ENCODE results near the gene ANTXR2. TPM values are rescaled to one million over a fixed set of nuclear protein-coding genes. Genes with fewer than 3 reads are reported as not detected.

Gene ANTXR2
- total RNA-seq, 2 donors from 2014 or later, result 13.6 to 16.4 TPM

DNA sequence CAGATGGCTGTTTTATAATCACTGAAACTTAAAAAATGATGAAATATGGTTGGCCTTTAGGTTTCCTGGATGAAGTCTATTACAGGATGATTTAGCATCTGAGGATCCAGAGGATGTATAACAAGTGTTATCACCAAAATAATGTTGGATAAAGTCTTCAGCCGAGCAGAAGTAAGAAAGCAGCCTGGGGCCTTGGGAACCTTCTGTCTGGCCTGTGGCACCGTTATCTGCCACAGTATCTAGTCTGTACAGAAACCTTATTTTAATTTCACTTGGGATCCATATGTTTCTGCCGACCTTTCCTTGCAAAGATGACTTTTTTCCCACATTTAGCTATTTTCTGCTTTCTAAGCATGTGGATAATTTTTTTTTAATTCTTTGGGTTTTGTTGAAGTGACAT lies 20.5 kb upstream of the ANTXR2 start:
- H3K4me3 ChIP-seq (ENCODE audit: low read length), result no peak overlapping the region
- no peaks in the 10 kb centered on the region for H3K9me3 Mint-ChIP-seq
- H3K9ac ChIP-seq (ENCODE audit: extremely low read depth, low read length, poor library complexity, severe bottlenecking), result no peak overlapping the region
- DNase-seq, result no peak
- no peaks in the 10 kb centered on the region for H3K9me3 ChIP-seq (ENCODE audit: control insufficient read depth, low read length)
- TF ChIP-seq, protein P1, sequence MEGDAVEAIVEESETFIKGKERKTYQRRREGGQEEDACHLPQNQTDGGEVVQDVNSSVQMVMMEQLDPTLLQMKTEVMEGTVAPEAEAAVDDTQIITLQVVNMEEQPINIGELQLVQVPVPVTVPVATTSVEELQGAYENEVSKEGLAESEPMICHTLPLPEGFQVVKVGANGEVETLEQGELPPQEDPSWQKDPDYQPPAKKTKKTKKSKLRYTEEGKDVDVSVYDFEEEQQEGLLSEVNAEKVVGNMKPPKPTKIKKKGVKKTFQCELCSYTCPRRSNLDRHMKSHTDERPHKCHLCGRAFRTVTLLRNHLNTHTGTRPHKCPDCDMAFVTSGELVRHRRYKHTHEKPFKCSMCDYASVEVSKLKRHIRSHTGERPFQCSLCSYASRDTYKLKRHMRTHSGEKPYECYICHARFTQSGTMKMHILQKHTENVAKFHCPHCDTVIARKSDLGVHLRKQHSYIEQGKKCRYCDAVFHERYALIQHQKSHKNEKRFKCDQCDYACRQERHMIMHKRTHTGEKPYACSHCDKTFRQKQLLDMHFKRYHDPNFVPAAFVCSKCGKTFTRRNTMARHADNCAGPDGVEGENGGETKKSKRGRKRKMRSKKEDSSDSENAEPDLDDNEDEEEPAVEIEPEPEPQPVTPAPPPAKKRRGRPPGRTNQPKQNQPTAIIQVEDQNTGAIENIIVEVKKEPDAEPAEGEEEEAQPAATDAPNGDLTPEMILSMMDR (conservative IDR thresholded peaks at IDR 0.05), result no peak
- H3K27me3 Mint-ChIP-seq (ENCODE audit: insufficient read depth), result peaks cover 10% of the 10 kb centered on the region
- peaks cover 3% of the 10 kb centered on the region for H3K4me1 Mint-ChIP-seq
- no peak overlapping the region for H3K4me3 Mint-ChIP-seq
- no peaks in the 10 kb centered on the region for H3K4me1 ChIP-seq (ENCODE audit: control insufficient read depth, insufficient read depth, low read length)
- H3K36me3 Mint-ChIP-seq (ENCODE audit: low read depth), result no peaks in the 10 kb centered on the region
- no peak overlapping the region for H3K27ac ChIP-seq (ENCODE audit: low read depth, low read length)
- no peaks in the 10 kb centered on the region for H3K36me3 ChIP-seq (ENCODE audit: control insufficient read depth, insufficient read depth, low read length)
- WGBS, 2 experiments (ENCODE audit: insufficient coverage in 1 of 2, insufficient read length in 1 of 2), result 88 to 100% methylated on average over 2 to 3 of the region's 3 CpGs
- H3K27me3 ChIP-seq (ENCODE audit: control insufficient read depth, insufficient read depth, low read length, poor library complexity, severe bottlenecking), result peaks cover 5% of the 10 kb centered on the region
- no peak overlapping the region for H3K27ac Mint-ChIP-seq

DNA sequence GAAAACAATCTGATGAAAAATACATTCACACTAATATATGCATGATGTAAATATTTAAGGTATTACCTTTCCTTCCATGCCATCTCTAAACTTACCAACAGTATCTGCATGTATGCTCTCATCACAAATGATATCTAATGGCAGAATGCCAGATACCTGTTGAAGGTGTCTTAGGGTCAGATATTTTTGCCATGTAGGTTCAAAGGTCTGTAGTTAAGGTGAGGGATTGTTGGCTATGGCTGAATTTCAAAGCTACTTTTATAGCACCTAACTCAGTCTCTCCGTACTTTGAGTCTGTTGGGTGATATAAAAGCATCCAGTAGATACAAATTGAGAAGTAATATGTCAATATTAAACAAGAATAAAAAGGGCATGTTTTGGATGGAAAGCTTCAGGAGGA lies 19.8 kb upstream of the ANTXR2 start:
- Histone ChIP-seq H3K27ac (ENCODE audit: low read depth, low read length) (no peak overlapping the region), H3K27me3 (ENCODE audit: control insufficient read depth, insufficient read depth, low read length, poor library complexity, severe bottlenecking) (peaks cover 5% of the 10 kb centered on the region), H3K9ac (ENCODE audit: extremely low read depth, low read length, poor library complexity, severe bottlenecking) (no peak overlapping the region), H3K4me1 (ENCODE audit: control insufficient read depth, insufficient read depth, low read length) (no peaks in the 10 kb centered on the region), H3K36me3 (ENCODE audit: control insufficient read depth, insufficient read depth, low read length) (no peaks in the 10 kb centered on the region), H3K4me3 (ENCODE audit: low read length) (no peak overlapping the region), H3K9me3 (ENCODE audit: control insufficient read depth, low read length) (no peaks in the 10 kb centered on the region)
- H3K4me3 Mint-ChIP-seq, result no peak overlapping the region
- H3K9me3 Mint-ChIP-seq, result no peaks in the 10 kb centered on the region
- no peak overlapping the region for H3K27ac Mint-ChIP-seq
- 88% methylated on average over 1 of the region's 1 CpG; no CpG with 5 or more reads in 1 of the 2 experiments for WGBS, 2 experiments (ENCODE audit: insufficient coverage in 1 of 2, insufficient read length in 1 of 2)
- peaks cover 3% of the 10 kb centered on the region for H3K4me1 Mint-ChIP-seq
- no peak for DNase-seq
- peaks cover 13% of the 10 kb centered on the region for H3K27me3 Mint-ChIP-seq (ENCODE audit: insufficient read depth)
- TF ChIP-seq, protein P1 (conservative IDR thresholded peaks at IDR 0.05), result no peak
- H3K36me3 Mint-ChIP-seq (ENCODE audit: low read depth), result no peaks in the 10 kb centered on the region

DNA sequence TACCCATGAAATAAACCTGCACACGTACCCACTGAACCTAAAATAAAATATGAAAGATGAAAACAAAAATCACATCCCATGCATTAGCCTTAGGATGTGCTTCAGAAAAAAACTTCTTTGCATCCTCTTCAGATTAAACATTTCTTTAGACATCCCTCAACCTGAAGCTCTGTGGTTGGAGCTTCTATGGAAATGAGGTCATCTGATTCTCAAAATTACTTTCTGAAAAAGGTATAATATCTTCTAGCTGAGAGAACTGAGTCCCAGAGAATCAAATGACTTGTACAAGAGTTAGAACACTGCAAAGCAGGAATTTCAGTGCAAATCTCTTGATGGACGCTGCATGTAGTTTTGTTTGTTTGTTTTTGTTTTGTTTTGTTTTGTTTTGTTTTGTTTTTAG lies 19.1 kb upstream of the ANTXR2 start:
- Mint-ChIP-seq H3K27me3 (ENCODE audit: insufficient read depth) (peaks cover 14% of the 10 kb centered on the region), H3K36me3 (ENCODE audit: low read depth) (no peaks in the 10 kb centered on the region), H3K9me3 (no peaks in the 10 kb centered on the region), H3K27ac (no peak overlapping the region), H3K4me3 (no peak overlapping the region), H3K4me1 (peaks cover 3% of the 10 kb centered on the region)
- Histone ChIP-seq H3K4me3 (ENCODE audit: low read length) (no peak overlapping the region), H3K9ac (ENCODE audit: extremely low read depth, low read length, poor library complexity, severe bottlenecking) (no peak overlapping the region), H3K27ac (ENCODE audit: low read depth, low read length) (no peak overlapping the region), H3K36me3 (ENCODE audit: control insufficient read depth, insufficient read depth, low read length) (no peaks in the 10 kb centered on the region), H3K9me3 (ENCODE audit: control insufficient read depth, low read length) (no peaks in the 10 kb centered on the region), H3K27me3 (ENCODE audit: control insufficient read depth, insufficient read depth, low read length, poor library complexity, severe bottlenecking) (peaks cover 5% of the 10 kb centered on the region), H3K4me1 (ENCODE audit: control insufficient read depth, insufficient read depth, low read length) (no peaks in the 10 kb centered on the region)
- 77 to 100% methylated on average over 1 to 2 of the region's 2 CpGs for WGBS, 2 experiments (ENCODE audit: insufficient coverage in 1 of 2, insufficient read length in 1 of 2)
- DNase-seq, result no peak
- TF ChIP-seq, protein P1 (conservative IDR thresholded peaks at IDR 0.05), result no peak

Data from endodermal cell (in vitro differentiated cells).